NCI-H2171 treated with DMSO at 0.1 percent for 48 hours (cell line): ENCODE data around the gene FBXO17.
"Not testable (repeated sequence)": the region's sequence is repeated elsewhere in the genome, so short reads cannot be mapped to it uniquely, and the experiment has no call there.

ENCODE experiments used
- DNase-seq: peaks from one replicate; lab custom pipeline; 2025; lab: John Stamatoyannopoulos, UW

FBXO17 gene

DNA sequence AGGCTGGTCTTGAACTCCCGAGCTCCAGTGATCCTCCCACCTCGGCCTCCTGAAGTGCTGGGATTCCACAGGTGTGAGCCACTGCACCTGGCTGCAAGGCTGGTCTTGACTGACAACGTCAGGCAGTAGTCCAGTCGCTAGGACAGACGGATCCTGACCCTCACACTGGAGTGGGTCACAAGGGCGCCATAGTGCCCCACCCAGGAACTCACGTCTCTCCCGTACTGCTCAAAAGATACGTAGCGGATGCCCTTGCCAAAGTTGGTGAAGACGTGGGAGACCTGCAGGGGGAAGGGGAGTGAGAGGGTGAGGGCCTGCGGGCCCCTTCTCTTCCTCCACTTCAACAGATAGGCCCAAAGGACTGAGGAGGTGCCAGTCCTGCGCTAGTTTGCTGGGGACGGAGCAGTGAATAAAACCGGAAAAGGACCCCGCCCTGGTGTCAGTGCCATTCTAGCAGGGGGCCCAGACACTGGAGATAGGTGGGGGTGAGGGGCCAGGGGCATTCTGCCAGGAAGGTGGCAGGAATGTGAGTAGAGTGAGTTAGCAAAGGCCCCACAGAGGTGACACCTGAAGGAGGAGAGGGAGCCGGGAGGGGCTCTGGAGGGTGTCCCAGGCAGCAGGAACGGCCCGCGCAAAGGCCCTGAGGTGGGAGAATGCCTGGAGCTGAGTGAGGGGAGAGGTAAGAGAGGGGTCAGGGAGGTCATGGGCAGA, 32.9 kb downstream of the FBXO17 start:
- DNase-seq = no peak

DNA sequence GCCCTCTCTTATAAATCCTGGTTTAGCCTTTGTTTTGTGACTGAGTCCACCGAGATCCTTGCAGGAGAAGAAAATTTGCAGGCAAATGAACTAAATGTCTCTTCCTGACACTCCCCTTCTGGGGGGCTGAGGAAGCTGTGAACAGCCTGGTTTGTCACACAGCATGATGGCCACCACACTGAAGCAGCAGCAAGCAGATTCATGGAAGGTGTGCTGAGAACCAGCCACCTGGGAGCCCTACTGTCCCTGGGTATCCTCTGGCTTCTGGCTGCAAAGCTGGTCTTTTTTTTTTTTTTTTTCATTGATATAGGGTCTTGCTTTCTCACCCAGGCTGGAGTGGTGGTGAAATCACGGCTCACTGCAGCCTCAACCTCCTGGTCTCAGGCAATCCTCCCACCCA, 33.6 kb downstream of the FBXO17 start:
- no peak for DNase-seq

GRCh38 chr19:38941466-38941865, 34.1 kb downstream of the FBXO17 start:
- not testable (repeated sequence) for DNase-seq

DNA sequence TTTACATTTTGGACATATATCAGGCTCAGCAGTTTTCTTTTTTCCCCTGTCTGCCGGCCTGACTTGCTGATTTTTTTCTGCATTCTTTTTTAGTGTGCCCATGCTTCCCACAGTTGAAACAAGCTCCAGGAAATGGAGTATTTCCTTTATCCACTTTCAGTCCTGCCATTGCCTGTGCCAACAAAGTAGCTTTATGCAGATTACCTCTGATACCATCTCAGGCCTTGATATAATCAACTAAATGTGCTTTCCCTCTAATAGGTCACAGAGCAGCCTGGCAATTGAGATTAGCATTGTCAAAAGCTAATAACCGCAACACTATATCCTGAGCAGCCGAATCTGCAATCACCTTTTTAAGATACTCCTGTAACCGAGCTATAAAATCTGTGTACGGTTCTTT, 35.6 kb downstream of the FBXO17 start:
- DNase-seq = no peak

DNA sequence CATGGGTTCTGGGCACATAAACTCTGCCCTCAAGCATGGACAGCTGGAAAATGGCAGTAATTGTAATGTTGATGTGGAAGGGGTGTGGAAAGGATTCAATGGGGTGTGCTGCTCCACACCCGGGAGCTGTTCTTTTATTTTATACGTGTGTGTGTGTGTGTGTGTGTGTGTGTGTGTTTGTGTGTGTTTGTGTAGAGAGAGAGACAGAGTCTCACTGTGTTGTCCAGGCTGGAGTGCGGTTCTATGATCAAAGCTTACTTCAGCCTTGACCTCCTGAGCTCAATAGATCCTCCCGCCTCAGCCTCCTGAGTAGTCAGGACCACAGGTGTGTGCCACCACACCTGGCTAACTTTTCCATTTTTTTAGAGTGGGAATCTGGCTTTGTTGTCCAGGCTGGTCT, 42.0 kb downstream of the FBXO17 start:
- DNase-seq = no peak

DNA sequence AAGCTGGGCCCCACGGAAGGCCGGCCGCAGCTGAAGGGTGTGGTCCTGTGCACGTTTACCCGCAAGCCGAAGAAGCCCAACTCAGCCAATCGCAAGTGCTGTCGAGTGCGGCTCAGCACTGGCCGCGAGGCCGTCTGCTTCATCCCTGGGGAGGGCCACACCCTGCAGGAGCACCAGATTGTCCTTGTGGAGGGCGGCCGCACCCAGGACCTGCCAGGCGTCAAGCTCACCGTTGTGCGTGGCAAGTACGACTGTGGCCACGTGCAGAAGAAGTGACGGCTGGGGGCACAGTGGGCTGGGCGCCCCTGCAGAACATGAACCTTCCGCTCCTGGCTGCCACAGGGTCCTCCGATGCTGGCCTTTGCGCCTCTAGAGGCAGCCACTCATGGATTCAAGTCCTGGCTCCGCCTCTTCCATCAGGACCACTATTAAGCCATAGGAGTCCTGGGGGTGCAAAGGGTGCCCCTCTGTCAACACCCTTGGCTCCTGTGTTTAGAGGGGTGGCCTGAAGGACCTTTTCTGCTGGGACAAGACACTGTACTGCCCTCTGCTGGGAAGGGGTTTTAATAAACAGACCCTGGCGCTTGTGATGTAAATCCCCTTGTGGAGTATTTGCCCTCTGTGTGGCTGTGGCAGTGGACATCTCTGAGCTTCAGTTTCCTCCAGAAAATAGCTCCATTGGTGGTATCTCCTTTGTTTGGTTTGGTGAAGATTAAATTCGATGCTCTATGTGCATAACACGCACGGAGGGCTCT, 42.9 kb downstream of the FBXO17 start:
- peak; percentile 25 for DNase-seq

DNA sequence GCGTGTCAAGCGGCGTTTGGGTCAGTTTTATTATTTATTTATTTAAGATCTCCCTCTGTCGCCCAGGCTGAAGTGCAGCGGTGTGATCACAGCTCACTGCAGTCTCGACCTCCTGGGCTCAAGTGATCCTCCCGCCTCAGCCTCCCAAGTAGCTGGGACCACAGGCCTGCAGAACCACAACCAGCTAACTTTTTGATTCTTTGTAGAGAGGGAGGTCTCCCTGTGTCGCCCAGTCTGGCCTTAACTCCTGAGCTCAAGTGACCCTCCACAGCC, 44.1 kb downstream of the FBXO17 start:
- DNase-seq = no peak

DNA sequence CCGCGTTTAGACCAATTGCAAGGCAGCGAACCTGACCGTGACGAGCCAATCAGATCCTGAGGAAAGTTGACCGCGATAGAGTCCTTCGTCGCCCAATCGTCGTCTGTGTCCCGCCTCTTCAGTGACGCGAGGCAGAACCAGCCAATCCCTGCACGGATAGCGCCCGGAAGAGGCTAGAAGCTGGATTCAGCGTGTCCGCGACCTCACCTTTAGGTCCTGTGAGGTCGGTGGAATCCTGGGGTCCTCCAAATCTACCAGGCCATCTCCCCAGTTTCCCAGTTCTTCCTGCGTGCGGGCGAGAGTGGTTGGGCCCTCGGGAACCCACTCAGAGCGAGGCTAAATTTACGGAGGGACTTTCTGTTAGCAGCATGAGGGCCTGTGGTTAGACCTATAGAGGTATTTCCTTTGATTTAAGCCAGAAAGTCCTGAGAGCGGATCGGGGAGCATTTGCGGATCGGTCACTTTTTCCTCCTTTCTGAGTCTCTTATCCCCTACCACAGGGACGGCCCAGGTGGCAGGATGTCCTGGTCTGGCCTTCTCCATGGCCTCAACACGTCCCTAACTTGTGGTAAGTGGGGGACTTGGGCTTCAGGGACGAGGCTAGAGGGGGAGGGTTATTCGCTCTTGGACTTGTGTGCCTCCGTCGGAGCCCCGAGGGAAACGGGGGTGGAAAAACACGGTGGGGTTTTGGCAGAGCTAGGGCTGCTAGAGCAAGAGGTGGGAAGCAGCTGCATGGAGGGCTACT, 44.6 kb downstream of the FBXO17 start, which contains the start of gene MRPS12:
TSS of gene MRPS12 (plus strand) at position 169 of the 745 bp plus-strand sequence. CDS start at position 520, 351 bp downstream.
- DNase-seq = peak; percentile 97

DNA sequence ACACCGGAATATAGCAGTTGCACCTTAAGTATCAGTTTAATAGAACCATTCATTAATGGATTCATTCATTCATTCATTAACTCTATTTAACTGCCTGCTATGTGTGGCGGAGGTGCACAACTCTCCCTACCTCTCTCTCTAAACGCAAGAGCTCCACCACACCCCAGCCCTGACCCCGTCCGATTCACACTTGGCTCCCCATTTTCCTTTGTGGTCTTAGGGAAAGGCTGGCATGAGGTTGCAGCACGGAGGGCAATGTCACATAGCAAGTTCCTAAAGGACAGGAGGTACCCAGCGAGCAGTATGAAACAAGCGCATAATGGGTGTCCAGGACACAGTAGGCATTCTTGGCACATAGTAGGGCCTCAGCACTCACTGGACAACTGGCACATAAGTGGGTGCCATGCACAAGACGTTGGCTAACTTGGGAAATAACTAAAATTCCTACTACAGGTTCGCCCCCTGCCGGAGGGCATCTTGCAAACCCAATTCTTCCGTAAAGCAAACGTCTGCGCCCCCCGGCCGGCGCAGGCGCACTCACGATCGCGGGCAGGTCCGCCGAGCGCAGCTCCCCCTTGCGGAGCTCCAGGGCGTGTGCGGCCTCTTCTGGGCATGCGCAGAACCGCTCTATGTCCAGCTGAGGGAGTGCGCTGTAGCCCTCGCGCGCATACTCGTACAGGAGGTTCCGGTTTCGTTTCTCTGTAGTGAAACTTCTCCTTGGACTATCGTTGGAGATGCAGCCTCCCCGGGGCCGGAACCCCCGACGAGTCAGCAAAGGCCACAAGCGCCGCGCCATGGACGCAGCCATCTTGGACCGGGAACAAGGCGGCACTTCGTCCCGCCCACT, 45.4 kb downstream of the FBXO17 start, which contains the start of gene SARS2:
TSS of gene SARS2 (minus strand) at position 835 of the 847 bp plus-strand sequence. CDS start at position 808, 27 bp downstream.
- peak; percentile 94 for DNase-seq

DNA sequence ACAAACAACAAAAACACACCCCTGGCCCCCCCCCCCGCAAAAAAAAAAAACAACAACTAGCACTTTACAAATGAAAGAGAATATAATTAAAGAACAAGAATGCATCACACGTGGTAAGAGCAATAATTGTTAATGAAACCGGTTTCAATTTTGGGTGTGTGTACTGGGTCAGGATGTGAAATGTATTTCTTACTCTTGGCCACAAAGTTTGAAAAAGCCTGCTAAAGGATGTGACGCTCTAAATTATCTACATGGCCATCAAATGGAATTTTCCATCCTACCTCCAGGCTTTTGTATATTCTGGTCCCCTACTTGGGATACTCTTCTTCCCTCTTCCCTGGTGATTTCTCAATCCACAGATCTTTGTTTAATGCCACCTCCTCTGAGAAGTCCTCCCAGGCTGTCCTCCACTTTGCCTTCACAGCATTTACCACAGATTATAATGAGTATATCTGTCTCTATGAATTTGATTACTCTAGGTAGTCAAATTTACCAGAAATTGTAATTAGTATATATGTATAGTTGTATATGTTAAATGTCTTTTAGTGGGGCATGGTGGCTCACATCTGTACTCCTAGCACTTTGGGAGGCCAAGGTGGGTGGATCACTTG, 47.0 kb downstream of the FBXO17 start:
- DNase-seq = no peak

GRCh38 chr19:38924388-38924787, 51.2 kb downstream of the FBXO17 start:
- DNase-seq = no peak

DNA sequence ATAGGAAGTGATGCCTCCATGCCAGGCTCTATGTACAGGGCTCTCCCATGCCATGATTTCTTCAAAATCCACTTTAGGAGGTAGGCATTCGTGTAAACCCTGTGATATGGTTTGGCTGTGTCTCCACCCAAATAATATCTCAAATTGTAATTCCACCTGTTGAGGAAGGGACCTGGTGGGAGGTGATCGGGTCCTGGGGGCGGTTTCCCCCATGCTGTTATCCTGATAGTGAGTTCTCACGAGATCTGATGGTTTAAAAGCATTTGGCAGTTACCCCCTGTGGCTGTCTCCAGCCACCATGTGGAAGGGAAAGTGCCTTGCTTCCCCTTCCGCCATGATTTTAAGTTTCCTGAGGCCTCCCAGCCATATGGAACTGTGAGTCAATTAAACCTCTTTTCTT, 53.1 kb downstream of the FBXO17 start:
- DNase-seq = no peak

DNA sequence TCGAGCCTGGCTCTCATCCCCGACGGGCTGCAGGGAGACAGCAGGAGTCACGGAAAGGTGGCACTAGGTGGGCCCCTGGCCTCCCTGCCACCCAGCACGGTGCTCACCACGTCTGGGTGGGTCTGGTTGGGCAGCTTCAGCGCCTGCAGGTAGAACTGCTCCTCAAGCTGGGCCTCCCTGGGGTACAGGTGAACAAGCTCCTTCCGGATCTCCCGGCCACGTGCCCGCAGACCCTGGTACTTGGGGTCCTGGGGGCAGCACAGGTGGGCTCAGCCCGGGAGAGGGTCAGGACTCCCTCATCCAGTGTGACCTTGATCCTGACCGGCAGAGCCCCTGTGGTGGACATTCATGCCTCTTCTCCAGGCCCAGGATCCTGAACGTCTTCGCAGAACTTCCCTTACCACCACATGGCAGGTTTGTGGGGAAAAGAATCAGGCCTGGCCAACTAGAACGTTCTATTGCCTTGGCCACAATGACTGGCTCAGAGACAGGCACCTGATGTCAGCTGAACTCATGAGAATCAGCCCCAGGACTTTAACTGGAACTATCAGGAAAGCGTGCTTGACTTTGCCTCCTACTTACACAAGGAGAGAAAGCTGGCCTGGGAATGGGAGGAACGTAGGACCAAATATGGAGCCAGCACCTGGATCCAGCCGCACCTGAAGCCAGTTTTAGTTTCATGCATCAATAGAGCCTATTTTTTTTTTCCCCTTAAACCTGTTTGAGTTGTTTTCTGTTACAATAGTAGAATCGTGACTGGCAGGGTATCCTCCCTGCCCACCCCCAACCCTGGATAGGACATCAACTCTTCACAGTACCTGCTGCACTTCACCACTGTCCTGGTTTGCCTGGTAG, 53.9 kb downstream of the FBXO17 start:
- no peak for DNase-seq

GRCh38 chr19:38920602-38921419, 54.7 kb downstream of the FBXO17 start:
- no peak for DNase-seq

DNA sequence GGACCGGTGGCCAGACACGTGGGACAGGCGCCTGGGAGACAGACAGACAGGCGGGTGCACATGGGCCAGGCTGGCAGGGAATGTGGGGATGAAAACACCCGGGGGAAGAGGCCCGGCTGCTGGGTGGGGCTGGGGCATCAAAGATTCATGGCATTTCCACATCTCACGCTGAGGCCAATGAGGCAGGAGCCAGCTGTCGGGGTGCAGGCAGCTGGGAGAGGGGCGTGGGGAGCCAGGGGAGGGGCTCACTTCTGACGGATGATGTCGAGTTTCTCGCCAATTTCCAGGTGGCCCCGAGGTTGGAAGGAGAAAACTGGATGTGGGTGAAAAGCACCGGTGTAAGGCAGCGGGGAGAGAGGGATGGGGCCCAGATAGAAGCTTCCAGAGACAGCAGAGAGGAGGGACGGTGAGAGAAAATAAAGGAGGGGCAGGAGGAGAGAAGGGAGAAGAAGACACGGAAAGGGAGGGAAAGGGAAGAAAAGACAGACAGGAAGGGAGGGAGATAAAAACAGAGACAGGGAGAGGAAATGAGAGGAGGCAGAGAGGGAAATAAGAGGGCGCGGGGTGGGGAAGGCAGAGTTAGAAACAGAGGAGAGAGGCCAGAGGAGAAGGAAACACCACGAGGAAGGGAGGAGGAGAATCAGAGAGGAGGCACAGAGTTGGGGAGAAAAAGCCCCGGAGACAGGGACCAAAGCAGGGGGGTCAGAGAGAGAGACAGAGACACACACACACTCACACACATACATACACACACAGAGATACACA, 55.5 kb downstream of the FBXO17 start:
- DNase-seq = no peak

DNA sequence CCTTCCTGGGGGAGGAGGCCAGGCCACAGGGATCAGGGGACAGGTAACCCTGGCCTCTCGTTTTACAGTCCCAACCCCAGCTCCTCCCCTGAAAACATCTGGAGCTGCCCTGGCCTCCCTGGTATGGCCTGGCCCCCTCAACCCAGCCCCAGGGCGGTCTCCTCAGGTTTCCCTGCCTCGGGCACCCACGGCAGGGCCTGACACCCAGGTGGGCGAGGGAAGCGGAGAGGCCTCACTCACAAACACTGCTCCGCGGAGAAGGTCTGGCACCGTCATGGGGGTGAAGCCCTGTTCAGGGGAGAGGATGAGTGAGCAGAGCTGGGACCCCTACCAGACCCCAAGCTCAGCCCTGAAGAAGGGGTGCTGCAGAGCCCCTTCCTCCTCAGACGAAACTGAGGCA, 57.0 kb downstream of the FBXO17 start:
- DNase-seq = no peak

DNA sequence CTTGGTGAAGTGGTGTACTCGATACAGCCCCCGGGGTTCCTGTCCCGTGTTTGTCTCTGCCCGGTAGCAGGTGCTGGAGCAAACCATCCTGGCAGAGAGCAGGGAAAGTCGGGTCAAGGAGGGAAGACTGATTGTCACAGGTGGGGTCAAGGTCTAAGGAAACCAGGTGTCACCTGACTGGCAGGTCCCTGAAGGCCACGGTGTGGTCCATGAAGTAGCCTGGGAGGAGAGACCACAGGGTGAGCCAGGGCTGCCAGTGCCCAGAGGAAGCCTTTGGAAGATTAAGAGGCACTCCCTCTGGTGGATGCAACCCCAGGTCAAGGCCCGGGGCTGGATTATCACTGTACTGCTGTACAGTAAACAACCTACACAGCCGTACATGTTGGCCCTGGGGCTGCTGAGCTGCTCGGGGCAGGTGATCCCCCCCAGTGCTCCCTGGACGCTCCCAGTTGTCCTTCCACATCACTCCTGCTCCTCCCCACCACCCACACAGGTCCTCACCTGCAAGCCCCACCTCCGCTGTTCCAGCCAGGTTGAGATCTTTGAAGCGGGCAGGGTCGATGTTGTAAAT, 57.5 kb downstream of the FBXO17 start:
- no peak for DNase-seq

GRCh38 chr19:38917516-38917915, 58.0 kb downstream of the FBXO17 start:
- DNase-seq = no peak
